SH-SY5Y (cell line): Measurements from ENCODE around the gene TCF7.

Experiments
- GATA2 ChIP-seq: IDR thresholded peaks from 2 replicates; pipeline ENCODE4 v1.6.1; 2011; ENCODE audit warnings: mild to moderate bottlenecking, low read depth, low read length
- GATA3 ChIP-seq: IDR thresholded peaks from 2 replicates; pipeline ENCODE4 v1.6.1; 2011; ENCODE audit warnings: low read depth, mild to moderate bottlenecking, low read length, moderate library complexity

The TCF7 gene

DNA sequence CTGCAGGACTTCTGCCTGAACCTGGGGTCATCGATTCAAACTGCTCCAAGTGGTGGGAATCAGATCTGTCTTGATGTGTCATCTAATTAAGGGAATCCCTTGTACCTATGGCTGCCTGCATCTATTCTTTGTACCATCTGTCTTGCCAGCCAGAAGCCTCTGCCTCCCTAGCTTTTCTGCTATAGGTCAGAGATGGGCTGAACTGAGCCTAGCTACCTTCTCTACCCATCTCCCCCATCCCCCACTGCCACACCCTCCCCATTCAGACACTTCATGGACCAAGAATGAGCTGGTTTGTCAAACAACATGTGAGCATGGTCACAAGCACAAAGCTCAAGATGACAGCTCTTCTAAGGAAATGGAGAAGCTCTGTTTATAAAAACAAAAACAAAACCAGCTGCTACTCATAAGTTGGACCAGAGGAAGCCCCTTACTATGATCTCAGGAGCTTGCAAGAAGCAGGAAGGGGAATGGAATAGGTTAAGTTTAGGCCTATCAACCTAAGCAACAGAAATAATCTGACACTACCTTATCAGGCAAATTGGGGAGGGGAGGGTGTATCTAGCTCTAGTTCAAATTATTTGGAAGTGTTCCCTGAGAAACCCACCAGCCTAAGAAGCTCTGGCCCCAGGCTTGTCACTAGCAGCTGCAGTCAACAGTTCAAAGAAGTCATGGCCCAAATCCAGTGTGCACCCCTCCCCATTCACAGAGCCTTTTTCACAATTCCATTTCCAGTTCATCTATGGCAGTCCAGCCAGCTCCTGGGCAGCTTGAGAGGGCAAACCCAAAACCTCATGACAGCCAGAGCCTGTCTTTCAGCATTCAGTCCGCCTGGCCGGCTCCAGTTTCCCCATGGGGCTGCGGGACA, 32.4 kb downstream of the TCF7 start:
- no peak for TF ChIP-seq GATA2
- no peak for TF ChIP-seq GATA3

DNA sequence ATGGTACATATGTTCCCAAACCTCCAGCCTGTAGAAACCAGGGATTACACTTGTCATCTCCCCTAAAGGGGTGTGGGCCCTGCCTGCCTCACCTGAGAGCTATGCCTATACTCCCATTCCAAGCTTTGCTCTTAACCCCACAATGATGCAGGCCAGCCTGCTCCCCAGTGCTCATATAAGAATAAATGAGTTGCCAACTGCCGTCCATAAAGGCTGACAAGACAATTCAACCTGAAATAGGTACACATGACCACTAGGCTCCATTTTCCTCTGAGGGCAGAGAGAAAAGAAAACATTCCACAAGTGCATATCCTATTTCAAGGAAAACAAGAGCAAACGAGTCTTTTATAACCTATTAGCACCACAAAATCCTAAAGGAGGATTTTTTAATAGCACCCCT, 33.8 kb downstream of the TCF7 start:
- TF ChIP-seq GATA2: no peak
- TF ChIP-seq GATA3: no peak

DNA sequence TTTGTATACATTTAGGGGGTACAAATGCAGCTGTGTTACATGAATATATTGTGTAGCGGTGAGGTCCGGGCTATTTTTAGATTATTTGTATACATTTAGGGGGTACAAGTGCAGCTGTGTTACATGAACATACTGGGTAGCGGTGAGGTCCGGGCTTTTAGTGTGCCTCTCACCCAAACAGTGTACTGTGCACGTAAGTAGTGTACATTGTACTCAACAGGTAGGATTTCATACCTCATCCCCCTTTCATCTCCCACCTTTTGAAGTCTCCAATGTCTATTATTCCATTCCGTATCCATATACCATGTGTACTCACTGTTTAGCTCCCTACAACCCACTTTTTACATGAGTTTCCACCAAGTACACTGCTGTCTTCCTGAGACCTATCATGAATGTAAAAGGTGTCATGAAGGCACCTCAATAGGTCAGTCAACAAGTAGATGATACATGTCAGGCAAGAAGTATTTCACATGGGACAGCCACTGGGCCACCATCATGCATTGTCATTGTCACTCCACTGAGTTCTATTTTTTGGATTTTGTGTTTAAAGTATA, 34.6 kb downstream of the TCF7 start:
- TF ChIP-seq GATA3: no peak
- TF ChIP-seq GATA2: no peak

DNA sequence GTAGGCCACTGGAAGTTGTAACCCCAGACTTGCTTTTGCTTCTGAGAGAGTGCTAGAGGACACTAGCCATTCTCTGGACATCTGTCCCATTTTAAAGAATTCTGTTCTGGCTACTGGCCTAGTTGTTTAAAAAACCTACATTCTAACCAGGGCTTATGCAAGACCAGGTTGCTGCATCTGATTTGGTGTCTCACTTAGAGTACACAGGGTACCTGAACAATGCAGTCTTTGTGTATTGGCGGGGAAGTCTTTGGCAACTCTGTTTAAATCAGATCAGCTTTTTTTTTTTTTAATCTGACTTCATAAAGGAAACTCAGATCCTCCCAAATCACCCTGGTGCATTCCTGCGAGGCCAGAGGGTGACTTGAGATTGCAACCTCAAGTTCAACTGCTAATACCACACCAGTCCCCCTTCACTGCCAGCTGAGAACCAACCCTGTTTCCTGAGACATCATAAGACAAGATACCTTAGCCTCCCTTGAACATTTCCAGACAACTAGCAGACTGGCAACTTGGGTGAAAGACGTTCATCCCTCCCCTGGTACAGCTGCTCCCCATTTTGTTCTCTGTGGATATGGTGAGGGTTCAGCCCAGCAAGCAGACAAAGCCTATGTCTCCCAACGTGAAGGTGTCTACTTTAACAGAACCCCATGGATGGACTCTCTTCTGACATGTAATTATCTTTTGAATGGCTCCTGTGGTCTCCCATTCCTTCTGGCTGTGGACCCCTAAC, 35.3 kb downstream of the TCF7 start:
- no peak for TF ChIP-seq GATA3
- TF ChIP-seq GATA2: no peak

DNA sequence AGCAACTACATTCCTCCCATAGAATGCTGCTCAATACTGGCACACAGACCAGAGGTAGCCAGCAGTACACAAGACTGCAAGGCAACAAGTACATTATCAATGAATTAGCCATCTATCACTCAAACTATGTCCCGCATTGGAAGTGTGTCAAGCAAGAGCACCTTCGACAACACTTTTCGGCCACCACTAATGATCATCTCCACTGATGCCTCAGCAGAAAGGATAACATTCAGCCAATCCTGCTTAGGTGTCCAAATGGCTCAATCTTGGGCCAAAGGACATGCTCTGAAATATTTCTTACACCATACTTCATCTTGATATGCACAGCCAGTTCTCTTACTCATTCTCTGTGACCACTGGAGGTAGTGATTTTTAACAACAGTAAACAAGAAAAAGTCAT, 37.2 kb downstream of the TCF7 start:
- TF ChIP-seq GATA3 (no peak), GATA2 (no peak)

DNA sequence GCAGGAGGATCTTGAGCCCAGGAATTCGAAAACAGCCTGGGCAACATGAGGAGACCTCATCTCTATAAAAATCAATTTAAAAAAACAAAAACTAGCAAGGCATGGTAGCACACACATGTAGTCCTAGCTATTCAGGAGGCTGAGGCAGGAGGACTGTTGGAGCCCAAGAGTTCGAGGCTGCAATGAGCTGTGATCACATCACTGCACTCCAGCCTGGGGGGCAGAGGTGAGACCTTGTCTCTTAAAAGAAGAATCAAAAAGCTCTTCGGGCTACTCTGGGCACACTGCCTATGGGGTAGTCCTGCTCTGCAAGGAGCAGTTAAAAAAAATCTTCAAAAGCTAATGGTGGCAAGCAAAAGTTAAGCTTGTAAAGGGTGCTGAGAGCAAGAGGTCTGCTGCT, 38.8 kb downstream of the TCF7 start:
- TF ChIP-seq GATA3: no peak

DNA sequence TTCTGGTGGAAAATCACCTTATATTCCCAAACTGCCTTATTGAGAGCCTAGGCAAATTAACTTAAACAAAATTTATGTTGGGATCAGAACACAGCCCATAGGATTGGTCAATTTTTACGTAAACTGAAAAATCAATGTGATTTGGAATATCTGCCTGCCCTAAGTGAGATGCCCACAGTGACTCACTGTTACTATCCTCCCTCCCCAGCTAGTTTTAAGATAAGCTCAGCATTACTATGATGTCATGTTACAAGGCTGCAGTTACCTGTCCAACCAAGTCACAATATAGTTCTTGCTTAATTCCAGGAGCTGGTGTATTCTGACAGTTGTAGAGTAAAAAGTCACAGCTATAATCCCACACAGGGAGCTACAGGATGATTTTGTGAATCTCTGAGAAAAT, 39.2 kb downstream of the TCF7 start:
- TF ChIP-seq GATA3: no peak
- no peak for TF ChIP-seq GATA2

DNA sequence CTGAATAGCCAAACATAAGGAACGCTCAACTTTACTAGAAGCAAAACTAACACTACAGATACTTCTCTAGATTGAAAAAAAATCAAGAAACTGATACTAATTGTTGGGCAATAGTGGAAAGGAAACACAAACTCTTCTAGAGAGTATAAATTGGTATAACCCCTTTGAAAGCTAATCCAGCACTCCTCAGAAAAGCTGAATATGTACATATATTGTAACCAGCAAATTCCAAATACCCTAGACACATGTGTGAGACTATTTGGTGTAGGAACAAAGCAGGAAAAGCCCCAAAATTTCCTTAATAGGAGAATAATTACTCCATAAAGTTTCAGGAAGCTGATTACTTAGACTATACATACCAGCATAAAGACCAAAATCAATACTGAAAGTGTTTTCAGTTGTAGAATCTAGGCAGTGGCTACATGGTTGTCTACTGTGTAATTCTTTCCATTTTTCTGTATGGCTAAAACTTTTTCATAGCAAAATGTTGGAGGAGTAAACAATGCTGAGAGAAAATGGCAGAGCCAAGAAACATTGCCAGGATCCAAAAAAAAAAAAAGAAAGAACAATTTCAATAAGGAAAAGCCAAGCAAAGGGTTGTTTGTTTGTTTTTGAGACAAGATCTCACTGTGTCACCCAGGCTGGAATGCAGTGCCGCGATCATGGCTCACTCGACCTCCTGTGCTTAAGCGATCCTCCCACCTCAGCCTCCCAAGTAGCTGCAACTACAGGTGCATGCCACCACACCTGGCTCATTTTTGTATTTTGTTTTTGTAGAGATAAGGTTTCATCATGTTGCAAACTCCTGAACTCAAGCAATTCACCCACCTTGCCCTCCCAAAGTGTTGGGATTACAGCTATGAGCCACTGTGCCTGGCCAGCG, 47.3 kb downstream of the TCF7 start:
- no peak for TF ChIP-seq GATA2
- no peak for TF ChIP-seq GATA3

DNA sequence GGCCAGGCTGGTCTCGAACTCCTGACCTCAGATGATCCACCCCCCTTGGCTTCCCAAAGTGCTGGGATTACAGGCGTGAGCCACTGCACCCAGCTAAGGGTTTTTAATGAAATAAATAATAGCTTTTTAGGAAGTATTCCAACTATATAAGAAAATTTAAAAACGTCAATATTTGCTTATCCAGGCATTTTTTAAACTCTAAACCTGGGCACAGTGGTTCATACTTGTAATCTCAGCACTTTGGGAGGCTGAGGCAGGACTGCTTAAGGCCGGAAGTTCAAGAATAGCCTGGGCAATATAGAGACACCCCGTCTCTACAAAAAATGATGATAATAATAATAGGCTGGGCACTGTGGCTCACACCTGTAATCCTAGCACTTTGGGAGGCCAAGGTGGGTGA, 48.1 kb downstream of the TCF7 start:
- TF ChIP-seq GATA3 (no peak), GATA2 (no peak)

DNA sequence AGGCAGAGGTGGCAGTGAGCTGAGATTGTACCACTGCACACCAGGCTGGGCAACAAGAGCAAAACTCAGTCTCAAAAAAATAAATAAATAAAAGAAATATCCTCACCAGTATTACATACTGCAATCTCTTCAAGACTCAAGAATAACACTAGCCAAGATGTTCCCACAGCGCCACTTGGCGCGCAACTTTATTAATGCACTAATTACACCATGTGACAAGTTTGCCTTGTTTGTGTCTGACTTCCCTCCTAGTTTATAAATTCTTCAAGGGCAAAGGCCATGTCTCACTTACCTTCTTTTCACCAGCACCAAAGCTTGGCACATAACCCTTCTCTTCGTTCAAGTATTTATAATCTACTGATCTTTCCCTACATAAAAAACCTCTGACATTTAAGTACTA, 57.5 kb downstream of the TCF7 start:
- TF ChIP-seq GATA2 (no peak), GATA3 (no peak)

DNA sequence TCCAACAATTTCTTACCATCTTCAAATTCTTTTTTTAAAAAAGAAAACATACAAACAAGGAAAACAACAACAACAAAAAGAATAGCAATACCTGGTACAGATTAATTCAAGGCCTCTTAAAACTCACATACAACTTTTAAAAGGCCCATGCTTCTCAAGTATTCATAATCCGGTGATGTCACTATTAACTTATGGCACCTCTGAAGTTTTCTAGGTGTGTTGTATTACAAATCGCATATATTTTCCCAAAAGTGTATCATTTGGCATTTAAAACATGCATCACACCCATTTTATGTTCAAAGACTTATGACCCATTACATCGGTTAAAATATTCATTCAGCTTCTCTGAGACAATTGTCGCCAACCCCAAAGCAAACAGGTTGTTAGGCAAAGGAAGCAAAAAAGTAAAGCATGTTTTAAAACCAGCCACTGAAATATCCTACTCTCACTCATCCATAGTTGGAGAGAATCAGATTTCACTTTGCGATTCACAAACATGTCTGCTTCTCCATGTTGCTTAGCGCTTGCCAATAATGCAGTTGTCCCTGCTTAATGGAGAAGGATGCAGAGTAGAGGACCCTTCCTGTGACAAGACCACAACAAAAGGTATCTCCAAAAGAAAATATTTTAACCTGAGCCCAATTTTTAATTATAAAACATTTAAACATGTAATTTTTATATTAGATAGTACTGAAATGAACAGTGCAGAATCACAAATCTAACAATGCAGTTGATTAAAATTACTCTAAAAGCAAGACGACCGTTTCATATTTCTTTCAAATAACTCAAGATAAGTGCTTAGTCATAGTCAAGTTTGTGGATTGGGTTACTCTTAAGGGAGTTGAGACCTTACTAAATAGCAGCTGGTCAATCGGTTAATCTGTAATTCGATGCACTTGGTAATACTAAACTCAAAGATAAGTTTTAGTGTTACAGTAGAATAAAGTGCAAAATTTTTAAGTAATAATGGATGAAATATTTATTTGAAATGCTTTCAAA, 60.7 kb downstream of the TCF7 start:
- TF ChIP-seq GATA2 (no peak), GATA3 (no peak)

DNA sequence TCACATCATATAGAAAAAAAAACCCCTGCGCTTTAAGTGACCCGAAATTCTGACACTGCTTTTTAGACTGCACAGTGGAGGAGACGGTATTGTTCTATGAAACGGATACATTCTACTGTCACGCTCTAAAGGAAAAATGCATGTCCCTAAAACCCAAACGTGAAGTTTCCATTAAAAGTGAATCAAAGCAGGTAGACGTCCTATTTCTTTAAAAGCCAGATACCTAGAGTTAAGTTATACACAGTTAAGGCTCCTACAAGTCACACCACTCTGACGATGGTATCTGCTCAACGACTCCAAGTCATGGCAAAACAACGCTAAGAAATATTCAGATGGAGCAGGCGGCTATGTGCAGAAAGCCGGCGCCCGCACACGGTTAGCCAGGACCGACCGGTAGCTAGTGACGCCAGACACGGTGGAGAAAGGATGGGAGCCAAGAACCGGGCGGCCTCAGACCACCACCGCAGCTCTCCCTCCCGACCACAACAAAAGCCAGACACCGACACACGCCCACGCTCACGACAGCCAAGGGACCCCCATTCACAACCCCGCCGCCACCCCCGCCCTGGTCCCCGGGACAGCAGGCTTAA, 61.5 kb downstream of the TCF7 start:
- TF ChIP-seq GATA3 (no peak), GATA2 (no peak)
